ENCODE results near the gene EPB41.
"Not testable (repeated sequence)": the region's sequence is repeated elsewhere in the genome, so short reads cannot be mapped to it uniquely, and the experiment has no call there.

The EPB41 gene

GRCh38 chr1:29145739-29146437 lies 231.5 kb downstream of the EPB41 start:
- DNase-seq = no peak

- no peak for DNase-seq
Observed at GRCh38 chr1:29148656-29149491, 234.5 kb downstream of the EPB41 start.

- not testable (repeated sequence) for DNase-seq
Observed at GRCh38 chr1:29150346-29150745, 236.0 kb downstream of the EPB41 start.

- no peak for DNase-seq
Observed at GRCh38 chr1:29152046-29152805, 237.9 kb downstream of the EPB41 start.

- DNase-seq = no peak
Observed at GRCh38 chr1:29156543-29157268, 242.3 kb downstream of the EPB41 start.

GRCh38 chr1:29157269-29157601 lies 242.9 kb downstream of the EPB41 start:
- no peak for DNase-seq

- no peak for DNase-seq
Observed at GRCh38 chr1:29159773-29160172, 245.4 kb downstream of the EPB41 start.

- no peak for DNase-seq
Observed at GRCh38 chr1:29162025-29162424, 247.7 kb downstream of the EPB41 start.

- no peak for DNase-seq
Observed at GRCh38 chr1:29162476-29163138, 248.2 kb downstream of the EPB41 start.

- DNase-seq = no peak
Observed at GRCh38 chr1:29164588-29164987, 250.2 kb downstream of the EPB41 start.

GRCh38 chr1:29166291-29166878 lies 252.0 kb downstream of the EPB41 start:
- DNase-seq = no peak

- DNase-seq = no peak
Observed at GRCh38 chr1:29167904-29168303, 253.5 kb downstream of the EPB41 start.
